Left forelimb (tissue), 1 donor: ENCODE measurements around the gene CSTPP1.
"Not testable (repeated sequence)": the region's sequence is repeated elsewhere in the genome, so short reads cannot be mapped to it uniquely, and the experiment has no call there.

Experiments
- DNase-seq: peaks from one replicate; pipeline ENCODE4 v3.0.0-alpha.2; 2018; ENCODE audit warnings: low spot score

CSTPP1 gene

DNA sequence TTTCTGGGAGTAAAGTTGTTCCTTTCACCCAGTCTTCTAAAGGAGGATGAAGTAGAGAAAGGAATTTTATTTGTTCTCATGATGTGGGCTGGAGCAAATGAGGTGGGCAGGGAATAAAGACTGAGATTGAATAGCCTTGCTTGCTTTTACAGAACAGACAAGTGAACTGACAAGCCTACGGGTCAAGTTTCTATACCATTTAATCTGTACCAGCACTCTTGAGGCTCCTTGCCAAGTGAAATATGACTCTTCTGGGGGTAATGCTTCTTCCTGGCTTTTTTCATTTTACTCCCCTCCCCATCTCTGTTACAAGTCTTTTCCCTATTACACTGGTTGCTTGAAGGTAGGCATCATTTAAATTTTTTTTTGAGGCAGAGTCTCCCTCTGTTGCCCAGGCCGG, 54.8 kb downstream of the CSTPP1 start:
- DNase-seq, result no peak

GRCh38 chr11:46992386-46992785, 55.8 kb downstream of the CSTPP1 start:
- DNase-seq, result not testable (repeated sequence)

- DNase-seq, result not testable (repeated sequence)
Measured at GRCh38 chr11:46997796-46998195, 61.2 kb downstream of the CSTPP1 start.

GRCh38 chr11:46999217-46999616, 62.7 kb downstream of the CSTPP1 start:
- no peak for DNase-seq

- DNase-seq, result no peak
Measured at GRCh38 chr11:47000033-47000432, 63.5 kb downstream of the CSTPP1 start.

- no peak for DNase-seq
Measured at GRCh38 chr11:47001781-47002181, 65.2 kb downstream of the CSTPP1 start.

DNA sequence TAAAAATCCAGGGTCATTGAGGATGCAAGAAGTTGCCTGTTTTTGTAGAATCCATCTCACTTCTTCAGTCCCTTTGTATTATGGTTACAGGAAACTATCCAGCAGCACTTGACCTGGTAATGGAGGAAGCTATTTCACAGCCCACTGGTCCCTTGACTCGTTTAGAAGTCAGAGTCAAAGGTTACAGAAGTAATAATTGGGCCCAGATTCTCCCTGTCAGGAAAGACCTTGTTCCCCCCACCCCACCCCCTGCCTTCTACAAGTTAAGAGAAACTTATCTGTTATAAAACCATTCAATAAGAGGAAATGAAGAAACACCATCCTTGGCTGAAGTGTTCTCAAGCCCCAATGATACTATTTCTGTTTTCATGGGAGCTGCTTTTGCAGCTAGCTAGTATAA, 65.8 kb downstream of the CSTPP1 start:
- no peak for DNase-seq

DNA sequence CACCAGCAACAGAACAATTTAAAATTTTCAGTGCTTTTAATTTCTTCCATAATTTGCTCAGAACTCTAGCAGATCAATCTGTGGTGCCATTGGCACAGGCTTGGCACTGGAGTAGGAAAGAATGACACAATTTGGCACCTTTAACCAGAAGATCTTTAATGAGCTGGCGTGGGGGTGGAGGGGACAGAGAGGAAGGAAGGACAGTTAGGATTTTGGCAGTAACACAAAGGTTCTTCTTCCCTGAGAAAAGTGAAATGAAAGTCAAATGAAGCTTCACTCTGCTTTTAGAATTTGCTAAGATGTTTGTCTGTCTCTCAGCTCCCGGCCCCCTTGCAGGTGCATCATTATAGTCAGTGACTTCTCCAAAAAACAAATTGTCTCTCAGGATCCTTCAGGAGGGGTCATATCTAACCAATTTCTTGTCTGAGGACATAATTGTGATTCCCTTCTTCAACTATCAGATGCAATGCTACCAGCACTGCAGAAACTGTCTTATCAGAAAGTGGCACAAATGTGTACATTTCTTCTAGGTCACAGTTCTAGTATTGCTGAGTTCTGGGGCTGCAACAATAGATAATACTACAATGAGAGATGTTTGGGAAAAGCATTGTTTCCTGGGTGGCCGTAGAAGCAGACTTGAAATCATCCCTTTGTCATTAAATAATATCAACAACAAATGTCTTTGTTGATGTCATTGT, 66.8 kb downstream of the CSTPP1 start:
- no peak for DNase-seq

DNA sequence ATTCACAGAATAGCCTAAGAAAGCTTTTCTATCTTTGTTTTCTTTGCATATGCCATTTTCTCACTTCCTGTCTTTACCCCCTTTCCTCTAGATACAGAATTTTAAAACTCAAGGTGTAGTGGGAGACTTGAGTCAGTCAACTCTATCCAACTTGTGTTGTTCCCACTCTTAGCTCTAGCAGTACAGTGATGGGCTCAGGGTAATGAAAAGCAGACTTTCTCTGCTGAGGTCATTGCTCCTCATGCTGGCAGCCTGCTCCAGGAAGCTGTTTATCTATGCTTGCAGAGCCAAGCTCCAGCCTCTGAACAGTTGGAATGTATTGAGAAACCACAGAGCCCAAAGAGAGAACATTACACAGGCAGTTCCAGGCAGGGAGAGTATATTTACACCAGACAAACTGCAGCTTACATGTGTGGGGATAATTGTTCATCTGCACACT, 68.1 kb downstream of the CSTPP1 start:
- DNase-seq, result peak; percentile 75

DNA sequence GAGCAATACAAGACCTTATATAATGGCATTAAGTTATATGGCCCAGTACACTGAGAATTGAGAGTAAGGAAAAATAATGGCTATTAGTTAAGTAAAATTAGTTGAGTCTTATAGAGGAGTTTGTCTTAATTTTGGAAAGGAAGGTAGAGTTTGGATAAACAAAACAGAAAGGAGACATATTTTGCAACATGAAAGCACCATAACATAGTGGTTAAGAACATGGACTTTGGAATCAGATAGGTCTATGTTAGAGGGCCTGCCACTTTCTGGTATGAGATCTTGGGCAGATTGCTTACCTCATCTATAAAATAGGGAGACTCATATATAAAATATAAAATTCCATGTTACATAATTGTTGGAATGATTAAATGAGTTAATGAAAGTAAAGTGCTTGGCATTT, 68.9 kb downstream of the CSTPP1 start:
- DNase-seq, result no peak

GRCh38 chr11:47007579-47007978, 71.0 kb downstream of the CSTPP1 start:
- DNase-seq, result no peak

GRCh38 chr11:47010179-47010578, 73.6 kb downstream of the CSTPP1 start:
- no peak for DNase-seq

DNA sequence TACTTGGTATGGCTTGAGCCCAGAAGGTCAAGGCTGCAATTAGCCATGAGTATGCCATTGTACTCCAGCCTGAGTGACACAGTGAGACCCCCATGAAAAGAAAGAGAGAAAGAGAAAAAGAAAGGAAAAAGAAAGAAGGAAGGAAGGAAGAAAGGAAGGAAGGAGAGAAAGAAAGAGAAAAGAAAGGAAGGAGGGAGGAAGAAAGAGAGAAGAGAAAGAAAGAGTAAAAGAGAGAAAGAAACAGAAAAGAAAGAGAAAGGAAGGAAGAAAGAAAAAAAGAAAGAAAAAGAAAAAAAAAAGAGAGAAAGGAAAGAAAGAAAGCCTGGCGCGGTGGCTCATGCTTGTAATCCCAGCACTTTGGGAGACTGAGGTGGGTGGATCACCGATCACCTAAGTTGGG, 77.5 kb downstream of the CSTPP1 start:
- no peak for DNase-seq

DNA sequence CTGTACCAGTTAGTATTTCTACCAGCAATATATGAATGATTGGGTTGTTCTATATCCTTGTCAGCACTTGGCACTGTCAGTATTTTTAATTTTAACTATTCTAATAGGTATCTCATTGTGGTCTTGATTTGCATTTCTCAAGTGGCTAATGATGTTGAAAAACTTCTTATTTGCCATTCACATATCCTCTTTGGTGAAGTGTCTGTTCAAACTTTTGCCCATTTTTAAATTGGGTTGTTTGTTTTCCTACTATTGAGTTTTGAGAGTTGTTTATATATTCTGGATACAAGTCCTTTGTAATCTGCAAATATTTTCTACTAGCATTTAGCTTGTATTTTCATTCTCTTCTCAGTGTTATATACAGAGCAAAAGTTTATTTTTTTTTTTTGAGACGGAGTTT, 82.1 kb downstream of the CSTPP1 start:
- DNase-seq, result no peak

DNA sequence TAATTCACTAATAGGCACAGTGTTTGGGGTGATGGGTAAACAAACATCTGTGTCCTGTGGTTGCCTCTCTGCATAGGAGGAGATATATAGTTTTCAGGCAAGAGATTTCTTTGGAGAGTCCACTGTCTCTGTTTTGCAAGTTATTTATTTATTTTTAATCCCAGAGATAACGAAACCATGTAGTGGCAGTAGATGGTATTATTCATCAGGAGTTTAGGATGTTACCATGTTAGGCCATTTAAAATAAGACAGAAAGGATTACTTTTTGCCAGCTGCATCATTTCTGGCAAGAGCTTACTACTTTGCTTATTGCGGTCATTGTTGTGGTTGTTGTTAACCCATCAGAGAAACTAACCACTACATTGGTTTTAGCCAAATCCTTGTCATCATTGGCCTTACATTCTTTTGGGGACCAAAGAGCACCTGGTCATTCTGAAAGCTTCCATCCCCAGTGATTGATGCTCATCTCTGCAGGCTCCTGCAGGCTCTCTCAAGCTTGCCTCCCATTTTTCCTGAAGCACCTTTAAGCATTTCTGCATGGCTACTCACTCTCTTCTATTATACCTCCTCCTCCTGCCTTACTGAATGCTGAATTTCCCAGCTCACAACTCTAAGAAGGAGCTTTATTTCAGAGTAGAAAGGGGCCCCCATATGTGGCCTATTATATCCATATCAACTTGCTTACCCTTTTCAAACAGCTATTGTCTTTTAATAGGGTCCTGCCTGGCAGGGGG, 84.4 kb downstream of the CSTPP1 start:
- no peak for DNase-seq

DNA sequence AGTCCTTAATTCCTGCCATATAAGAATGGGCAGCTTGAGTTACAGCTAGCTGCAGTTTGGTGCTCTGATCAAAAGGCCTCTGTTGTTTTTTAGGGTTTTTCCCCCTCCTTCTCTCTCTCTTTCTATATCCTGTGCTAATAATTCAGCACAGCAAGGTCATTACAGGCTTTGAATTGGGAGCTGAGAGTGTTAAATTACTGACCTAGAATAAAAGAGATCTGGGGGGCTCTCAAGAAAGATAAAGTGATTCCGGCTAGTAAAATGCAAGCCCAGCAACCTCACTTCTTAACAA, 84.9 kb downstream of the CSTPP1 start:
- no peak for DNase-seq

GRCh38 chr11:47021965-47022364, 85.4 kb downstream of the CSTPP1 start:
- no peak for DNase-seq

DNA sequence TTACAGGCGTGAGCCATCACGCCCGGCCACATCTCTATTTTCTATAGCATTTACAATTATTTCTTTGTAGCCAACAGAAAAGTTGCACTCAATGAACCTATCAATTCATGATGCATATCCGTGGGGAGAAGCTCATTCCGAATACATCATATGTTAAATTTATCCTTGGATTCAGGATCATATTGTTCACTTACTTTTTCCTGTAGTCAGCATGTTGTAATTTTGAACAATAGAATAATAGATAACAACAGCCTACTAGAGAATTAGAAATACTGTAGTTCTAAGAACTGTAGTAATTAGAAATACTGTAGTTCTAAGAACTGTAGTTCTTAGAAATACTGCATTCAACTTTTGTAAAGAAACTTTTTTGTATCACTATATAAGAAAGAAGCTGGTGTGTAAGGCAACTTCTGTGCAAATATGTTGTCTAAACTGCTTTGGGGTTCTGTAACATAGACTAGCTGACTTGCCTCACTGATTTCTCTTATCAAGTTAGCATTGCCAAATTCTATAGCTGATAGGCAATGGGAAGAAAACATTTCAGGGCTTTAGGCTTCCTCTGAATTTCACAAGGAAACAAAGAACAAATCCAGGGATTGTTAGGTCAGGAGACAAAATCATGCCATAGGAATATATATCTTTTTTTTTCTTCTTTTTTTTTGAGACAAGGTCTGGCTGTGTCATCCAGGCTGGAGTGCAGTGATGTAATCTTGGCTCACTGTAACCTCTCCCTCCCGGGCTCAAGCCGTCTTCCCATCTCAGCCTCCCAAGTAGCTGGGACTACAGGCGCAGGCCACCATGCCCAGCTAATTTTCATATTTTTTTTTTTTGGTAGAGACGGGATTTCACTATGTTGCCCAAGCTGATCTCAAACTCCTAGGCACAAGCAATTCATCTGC, 91.9 kb downstream of the CSTPP1 start:
- DNase-seq, result no peak

GRCh38 chr11:47033439-47033838, 96.9 kb downstream of the CSTPP1 start:
- no peak for DNase-seq

DNA sequence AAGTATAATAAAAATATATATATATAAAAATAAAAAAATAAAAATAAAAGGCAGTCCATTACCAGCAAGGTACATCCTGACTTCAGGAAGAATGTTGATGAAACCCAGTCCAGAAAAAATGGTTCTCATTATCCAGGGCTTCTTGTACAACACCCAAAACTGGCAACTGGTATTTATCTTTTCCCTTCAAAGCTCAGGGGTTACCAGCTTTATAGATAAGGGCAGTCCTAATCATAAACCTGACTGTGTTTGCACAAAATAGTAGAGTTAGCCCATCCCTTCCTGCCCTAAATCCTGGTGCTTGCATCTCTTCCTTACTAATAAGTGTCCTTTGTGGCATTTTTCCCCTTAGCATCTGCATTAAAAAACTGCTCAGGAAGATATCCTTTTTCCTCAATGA, 97.5 kb downstream of the CSTPP1 start:
- no peak for DNase-seq

DNA sequence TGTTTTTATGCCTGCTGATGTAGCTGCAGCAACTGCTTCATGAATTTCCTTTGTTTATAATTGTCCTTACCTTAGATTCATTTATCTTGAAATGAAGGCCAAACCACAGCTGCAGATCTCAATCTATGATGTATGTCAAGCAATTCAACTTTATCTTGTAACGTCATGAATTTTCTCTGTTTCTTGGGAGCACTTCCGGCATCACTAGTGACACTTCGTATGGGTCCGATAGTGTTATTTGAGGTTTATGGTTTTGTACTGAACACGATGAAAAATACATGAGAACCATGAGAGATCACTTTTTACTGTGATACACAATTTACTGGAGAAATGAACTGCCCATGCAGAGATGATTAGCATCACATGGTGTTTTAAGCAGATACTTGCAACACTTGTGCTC, 98.5 kb downstream of the CSTPP1 start:
- DNase-seq, result no peak

DNA sequence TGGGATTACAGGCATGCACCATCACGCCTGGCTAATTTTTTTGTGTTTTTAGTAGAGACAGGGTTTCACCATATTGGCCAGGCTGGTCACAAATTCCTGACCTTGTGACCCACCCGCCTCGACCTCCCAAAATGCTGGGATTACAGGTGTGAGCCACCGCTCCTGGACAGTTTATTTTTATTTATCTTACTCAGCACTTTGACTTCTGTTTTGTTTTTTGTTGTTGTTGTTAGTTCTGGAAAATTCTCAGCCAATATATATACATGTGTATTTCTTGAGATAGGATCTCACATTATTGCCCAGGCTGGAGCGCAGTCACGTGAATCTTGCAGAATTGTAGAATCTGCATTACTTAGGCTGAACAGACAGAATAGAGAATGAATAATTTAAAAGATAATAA, 107.6 kb downstream of the CSTPP1 start:
- no peak for DNase-seq

- DNase-seq, result no peak
Measured at GRCh38 chr11:47047972-47048371, 111.4 kb downstream of the CSTPP1 start.
